ENCODE results near the gene TIGIT. TPM values are rescaled to one million over a fixed set of nuclear protein-coding genes. Genes with fewer than 3 reads are reported as not detected.

Gene TIGIT
- total and polyA plus RNA-seq, 2 of the 13 experiments (the other 11 are each of a cell fraction or from before 2014, with no cell fraction given), result not detected

- TF ChIP-seq, protein P1, sequence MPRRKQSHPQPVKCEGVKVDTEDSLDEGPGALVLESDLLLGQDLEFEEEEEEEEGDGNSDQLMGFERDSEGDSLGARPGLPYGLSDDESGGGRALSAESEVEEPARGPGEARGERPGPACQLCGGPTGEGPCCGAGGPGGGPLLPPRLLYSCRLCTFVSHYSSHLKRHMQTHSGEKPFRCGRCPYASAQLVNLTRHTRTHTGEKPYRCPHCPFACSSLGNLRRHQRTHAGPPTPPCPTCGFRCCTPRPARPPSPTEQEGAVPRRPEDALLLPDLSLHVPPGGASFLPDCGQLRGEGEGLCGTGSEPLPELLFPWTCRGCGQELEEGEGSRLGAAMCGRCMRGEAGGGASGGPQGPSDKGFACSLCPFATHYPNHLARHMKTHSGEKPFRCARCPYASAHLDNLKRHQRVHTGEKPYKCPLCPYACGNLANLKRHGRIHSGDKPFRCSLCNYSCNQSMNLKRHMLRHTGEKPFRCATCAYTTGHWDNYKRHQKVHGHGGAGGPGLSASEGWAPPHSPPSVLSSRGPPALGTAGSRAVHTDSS (CRISPR knock-in tag; conservative IDR thresholded peaks at IDR 0.05), result no peak
- no peak for TF ChIP-seq ZNF512B (CRISPR knock-in tag; IDR thresholded peaks at IDR 0.05; ENCODE audit: borderline replicate concordance)
- TF ChIP-seq GPBP1L1 (CRISPR knock-in tag; IDR thresholded peaks at IDR 0.05), result no peak
- TF ChIP-seq, protein P2, sequence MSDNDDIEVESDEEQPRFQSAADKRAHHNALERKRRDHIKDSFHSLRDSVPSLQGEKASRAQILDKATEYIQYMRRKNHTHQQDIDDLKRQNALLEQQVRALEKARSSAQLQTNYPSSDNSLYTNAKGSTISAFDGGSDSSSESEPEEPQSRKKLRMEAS (IDR thresholded peaks at IDR 0.05), result no peak
- no peak for TF ChIP-seq ZNF777 (CRISPR knock-in tag; IDR thresholded peaks at IDR 0.05)
- TF ChIP-seq, protein P3, sequence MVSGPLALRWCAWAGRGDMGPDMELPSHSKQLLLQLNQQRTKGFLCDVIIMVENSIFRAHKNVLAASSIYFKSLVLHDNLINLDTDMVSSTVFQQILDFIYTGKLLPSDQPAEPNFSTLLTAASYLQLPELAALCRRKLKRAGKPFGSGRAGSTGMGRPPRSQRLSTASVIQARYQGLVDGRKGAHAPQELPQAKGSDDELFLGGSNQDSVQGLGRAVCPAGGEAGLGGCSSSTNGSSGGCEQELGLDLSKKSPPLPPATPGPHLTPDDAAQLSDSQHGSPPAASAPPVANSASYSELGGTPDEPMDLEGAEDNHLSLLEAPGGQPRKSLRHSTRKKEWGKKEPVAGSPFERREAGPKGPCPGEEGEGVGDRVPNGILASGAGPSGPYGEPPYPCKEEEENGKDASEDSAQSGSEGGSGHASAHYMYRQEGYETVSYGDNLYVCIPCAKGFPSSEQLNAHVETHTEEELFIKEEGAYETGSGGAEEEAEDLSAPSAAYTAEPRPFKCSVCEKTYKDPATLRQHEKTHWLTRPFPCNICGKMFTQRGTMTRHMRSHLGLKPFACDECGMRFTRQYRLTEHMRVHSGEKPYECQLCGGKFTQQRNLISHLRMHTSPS (CRISPR knock-in tag; IDR thresholded peaks at IDR 0.05; ENCODE audit: low read depth), result no peak
- no peak for TF ChIP-seq ATAD3A (CRISPR knock-in tag; IDR thresholded peaks at IDR 0.05)
Measured at GRCh38 chr3:114355653-114356052, 61.8 kb downstream of the TIGIT start (continued).

Data from HepG2 (cell line).